Vagina (tissue), 2 donors: Measurements from ENCODE around the gene GID8. TPM values are rescaled to one million over a fixed set of nuclear protein-coding genes. Genes with fewer than 3 reads are reported as not detected.

Source experiments
- DNase-seq, 2 donors: peaks; one replicate each; pipeline ENCODE4 v3.0.0-alpha.2; 2017; ENCODE audit errors: extremely low spot score in 2 of 2
- H3K27ac ChIP-seq: fragments of 200-600 bp; sonication (generic); one replicate; pipeline ENCODE4 v1.5.1; 2019
- H3K27me3 ChIP-seq: fragments of 200-600 bp; sonication (generic); one replicate; pipeline ENCODE4 v1.5.1; 2019
- H3K36me3 ChIP-seq, 2 donors: fragments of 200-600 bp; sonication (generic); one replicate each; pipeline ENCODE4 v1.5.1; 2017 to 2019
- H3K4me1 ChIP-seq: fragments of 200-600 bp; sonication (generic); one replicate; pipeline ENCODE4 v1.5.1; 2019
- H3K4me3 ChIP-seq, 2 donors: fragments of 200-600 bp; sonication (generic); 1 replicate in 1 of 2; 2 replicates in 1 of 2; pipeline ENCODE4 v1.5.1; 2016 to 2019
- H3K9me3 ChIP-seq: fragments of 200-600 bp; sonication (generic); one replicate; pipeline ENCODE4 v1.5.1; 2019
- POLR2A ChIP-seq, 2 donors: fragments of 450-650 bp; IDR thresholded peaks; one replicate each; pipeline ENCODE4 v1.6.1; 2017; ENCODE audit warnings: antibody characterized with exemption in 2 of 2, mild to moderate bottlenecking in 2 of 2, moderate library complexity in 2 of 2
- POLR2AphosphoS5 ChIP-seq, 2 donors: sonication (generic); formaldehyde crosslinking; IDR thresholded peaks; one replicate each; pipeline ENCODE4 v1.9.0; 2017; ENCODE audit warnings: antibody characterized with exemption in 2 of 2, mild to moderate bottlenecking in 2 of 2, low read depth in 1 of 2; ENCODE audit not compliant: insufficient read depth in 1 of 2
- intact Hi-C: fragments of 100-400 bp; cut with DNase I; formaldehyde crosslinking; loops from one replicate; pipeline ENCODE4 v1.15.1; 2023
- total RNA-seq: library from RNA; depleted of rRNA; stranded (reverse); fragments of >200 nt; gene quantifications from one replicate; pipeline ENCODE4 v1.2.3, GENCODE V29; 2016
- TF ChIP-seq, protein P1 (sequence below), 3 experiments: fragments of 450-650 bp in 2 of 3; fragments of 200-600 bp in 1 of 3; sonication (generic) in 1 of 3; IDR thresholded peaks; one replicate each; pipeline ENCODE4 v1.5.1; 2017 to 2019; ENCODE audit warnings: antibody characterized with exemption in 3 of 3, mild to moderate bottlenecking in 2 of 3, moderate library complexity in 2 of 3

Gene GID8
- total RNA-seq, 1 donor from 2014 or later, result 30.2 TPM

DNA sequence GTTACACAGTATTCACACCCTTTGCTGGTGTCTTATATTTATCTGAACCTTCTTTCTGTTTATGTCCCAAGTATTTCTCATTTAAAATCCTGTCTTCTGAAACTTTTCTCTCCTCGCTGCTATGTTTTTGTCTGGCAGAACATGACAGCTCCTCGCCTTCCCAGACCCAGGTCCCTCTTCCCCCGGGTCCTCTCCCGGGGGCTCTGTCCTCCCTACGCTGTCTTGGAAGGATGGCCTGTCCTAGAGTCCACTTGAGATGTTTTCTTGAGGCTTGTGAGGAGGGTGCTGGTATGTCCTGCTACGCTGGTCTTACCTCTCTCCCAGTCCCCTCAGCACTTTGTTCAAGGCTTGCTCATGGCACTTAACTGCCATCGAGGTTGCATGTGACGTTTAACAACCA, 6.2 kb downstream of the GID8 start:
- Histone ChIP-seq H3K4me1 (peaks cover 37% of the 10 kb centered on the region), H3K36me3 (peaks cover 5 to 68% of the 10 kb centered on the region in 2 donors), H3K4me3 (no peak overlapping the region), H3K9me3 (no peaks in the 10 kb centered on the region), H3K27me3 (no peaks in the 10 kb centered on the region), H3K27ac (no peak overlapping the region)
- TF ChIP-seq POLR2AphosphoS5 (IDR thresholded peaks at IDR 0.05; ENCODE audit: insufficient read depth in 1 of 2, low read depth in 1 of 2) (no peak), POLR2A (IDR thresholded peaks at IDR 0.05) (no peak)
- TF ChIP-seq, protein P1, sequence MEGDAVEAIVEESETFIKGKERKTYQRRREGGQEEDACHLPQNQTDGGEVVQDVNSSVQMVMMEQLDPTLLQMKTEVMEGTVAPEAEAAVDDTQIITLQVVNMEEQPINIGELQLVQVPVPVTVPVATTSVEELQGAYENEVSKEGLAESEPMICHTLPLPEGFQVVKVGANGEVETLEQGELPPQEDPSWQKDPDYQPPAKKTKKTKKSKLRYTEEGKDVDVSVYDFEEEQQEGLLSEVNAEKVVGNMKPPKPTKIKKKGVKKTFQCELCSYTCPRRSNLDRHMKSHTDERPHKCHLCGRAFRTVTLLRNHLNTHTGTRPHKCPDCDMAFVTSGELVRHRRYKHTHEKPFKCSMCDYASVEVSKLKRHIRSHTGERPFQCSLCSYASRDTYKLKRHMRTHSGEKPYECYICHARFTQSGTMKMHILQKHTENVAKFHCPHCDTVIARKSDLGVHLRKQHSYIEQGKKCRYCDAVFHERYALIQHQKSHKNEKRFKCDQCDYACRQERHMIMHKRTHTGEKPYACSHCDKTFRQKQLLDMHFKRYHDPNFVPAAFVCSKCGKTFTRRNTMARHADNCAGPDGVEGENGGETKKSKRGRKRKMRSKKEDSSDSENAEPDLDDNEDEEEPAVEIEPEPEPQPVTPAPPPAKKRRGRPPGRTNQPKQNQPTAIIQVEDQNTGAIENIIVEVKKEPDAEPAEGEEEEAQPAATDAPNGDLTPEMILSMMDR (IDR thresholded peaks at IDR 0.05), result no peak
- intact Hi-C loops, result no loop called here
- no peak for DNase-seq

DNA sequence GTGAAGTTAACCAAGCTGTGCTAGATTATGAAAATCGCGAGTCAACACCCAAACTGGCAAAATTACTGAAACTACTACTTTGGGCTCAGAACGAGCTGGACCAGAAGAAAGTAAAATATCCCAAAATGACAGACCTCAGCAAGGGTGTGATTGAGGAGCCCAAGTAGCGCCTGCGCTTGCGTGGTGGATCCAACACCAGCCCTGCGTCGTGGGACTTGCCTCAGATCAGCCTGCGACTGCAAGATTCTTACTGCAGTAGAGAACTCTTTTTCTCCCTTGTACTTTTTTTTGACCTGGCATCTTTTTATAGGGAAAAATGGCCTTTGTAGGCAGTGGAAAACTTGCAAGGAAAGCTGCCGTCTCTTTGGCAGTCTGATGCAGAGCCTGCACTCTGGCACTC, 6.8 kb downstream of the GID8 start:
- no peaks in the 10 kb centered on the region for H3K9me3 ChIP-seq
- DNase-seq, result no peak
- intact Hi-C loops, result no loop called here
- H3K36me3 ChIP-seq, result peaks cover 5 to 70% of the 10 kb centered on the region in 2 donors
- TF ChIP-seq POLR2AphosphoS5 (IDR thresholded peaks at IDR 0.05; ENCODE audit: insufficient read depth in 1 of 2, low read depth in 1 of 2), result no peak
- no peak for TF ChIP-seq POLR2A (IDR thresholded peaks at IDR 0.05)
- TF ChIP-seq, protein P1 (IDR thresholded peaks at IDR 0.05), result no peak
- no peak overlapping the region for H3K27ac ChIP-seq
- no peak overlapping the region for H3K4me3 ChIP-seq
- peaks cover 32% of the 10 kb centered on the region for H3K4me1 ChIP-seq
- no peaks in the 10 kb centered on the region for H3K27me3 ChIP-seq

DNA sequence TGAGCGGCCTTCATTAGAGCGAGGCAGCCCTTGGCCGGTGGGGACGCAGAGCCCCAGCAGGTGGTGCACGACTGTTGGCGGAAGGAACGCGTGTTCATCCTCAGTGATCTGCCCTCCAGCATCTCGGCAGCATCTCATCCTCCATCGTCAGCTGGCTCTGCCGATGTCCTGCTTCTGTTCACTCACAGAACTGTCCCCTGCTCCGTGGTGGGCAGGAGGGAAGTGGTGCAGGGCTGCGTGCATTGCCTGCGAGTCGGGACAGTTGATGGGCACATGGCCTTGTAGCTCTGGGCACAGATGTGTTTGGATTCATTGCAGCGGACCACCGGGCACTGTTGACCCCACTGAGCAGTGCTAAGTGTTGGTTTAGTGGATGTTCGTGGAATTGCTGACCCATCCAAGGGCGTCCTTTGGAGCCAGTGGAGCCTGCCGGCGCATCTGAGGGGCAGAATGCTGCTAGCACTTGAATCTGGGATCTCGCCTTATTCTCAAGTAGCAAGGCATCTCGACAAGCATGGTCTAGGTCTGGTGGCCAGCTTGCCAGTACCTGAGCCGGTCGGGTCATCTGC, 7.9 kb downstream of the GID8 start:
- H3K4me3 ChIP-seq, result no peak overlapping the region
- TF ChIP-seq, protein P1 (IDR thresholded peaks at IDR 0.05), result no peak
- TF ChIP-seq POLR2A (IDR thresholded peaks at IDR 0.05) (no peak), POLR2AphosphoS5 (IDR thresholded peaks at IDR 0.05; ENCODE audit: insufficient read depth in 1 of 2, low read depth in 1 of 2) (no peak)
- no peaks in the 10 kb centered on the region for H3K27me3 ChIP-seq
- intact Hi-C loops, result no loop called here
- H3K27ac ChIP-seq, result no peak overlapping the region
- no peak for DNase-seq
- H3K36me3 ChIP-seq, result peaks cover 5 to 79% of the 10 kb centered on the region in 2 donors
- no peaks in the 10 kb centered on the region for H3K9me3 ChIP-seq
- H3K4me1 ChIP-seq, result peaks cover 20% of the 10 kb centered on the region

DNA sequence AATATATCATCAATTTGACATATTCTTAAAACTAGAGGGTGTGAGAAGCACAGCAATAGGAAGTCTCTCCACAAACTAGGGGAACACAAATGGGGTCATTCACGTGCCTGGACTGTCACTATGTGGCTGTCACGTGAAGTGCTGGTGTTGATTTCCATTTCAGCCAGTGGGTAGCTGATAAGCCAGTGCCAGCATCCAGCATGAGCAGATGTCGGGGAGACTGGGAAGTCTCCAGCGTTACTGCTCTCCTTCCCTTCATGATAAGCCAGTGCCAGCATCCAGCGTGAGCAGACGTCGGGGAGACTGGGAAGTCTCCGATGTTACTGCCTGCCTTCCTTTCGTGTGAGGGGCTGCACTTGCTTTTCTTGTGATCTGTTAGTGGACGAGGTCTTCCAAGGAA, 9.0 kb downstream of the GID8 start:
- H3K27me3 ChIP-seq, result no peaks in the 10 kb centered on the region
- H3K36me3 ChIP-seq, result peaks cover 5 to 79% of the 10 kb centered on the region in 2 donors
- peaks cover 14% of the 10 kb centered on the region for H3K4me1 ChIP-seq
- no peak overlapping the region for H3K4me3 ChIP-seq
- TF ChIP-seq, protein P1 (IDR thresholded peaks at IDR 0.05), result no peak
- no peak for TF ChIP-seq POLR2AphosphoS5 (IDR thresholded peaks at IDR 0.05; ENCODE audit: insufficient read depth in 1 of 2, low read depth in 1 of 2)
- no peaks in the 10 kb centered on the region for H3K9me3 ChIP-seq
- intact Hi-C loops, result no loop called here
- DNase-seq, result no peak
- no peak overlapping the region for H3K27ac ChIP-seq

DNA sequence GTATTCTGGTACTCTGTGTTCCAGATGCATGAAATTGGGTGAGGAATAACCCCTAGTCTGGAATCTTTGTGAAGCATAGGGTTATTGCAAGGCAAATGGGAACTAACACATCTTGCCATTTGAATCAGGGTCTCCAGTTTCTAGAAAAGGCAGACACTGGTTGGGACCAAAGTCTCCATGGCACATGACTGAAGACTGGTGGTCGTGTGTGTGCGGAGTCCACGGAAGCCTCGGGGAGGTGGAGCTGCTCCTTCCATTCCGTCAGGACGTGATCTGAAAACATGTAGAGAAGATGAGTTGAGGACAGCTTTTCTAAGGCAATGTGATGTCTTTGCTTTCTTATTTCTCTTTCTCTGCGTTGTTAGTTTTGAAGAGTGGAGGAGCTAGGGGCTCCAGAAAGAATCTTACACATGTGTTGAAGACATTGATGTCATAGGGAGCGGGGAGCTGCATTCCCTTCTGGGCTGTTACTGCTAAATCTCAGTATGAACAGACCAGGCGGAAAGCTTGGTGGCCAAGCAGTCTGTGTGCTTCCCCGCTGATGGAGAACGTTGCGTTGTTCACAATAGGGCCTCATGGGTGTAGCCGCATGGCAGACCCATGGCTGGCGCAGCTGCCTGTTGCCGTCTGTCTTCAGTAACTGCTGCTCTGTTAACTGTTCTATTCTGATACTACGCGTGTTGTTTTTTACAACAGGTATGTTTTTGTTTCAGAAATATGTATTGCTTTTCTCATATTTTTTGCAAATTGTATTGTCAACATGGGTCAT, 9.8 kb downstream of the GID8 start:
- Histone ChIP-seq H3K27ac (no peak overlapping the region), H3K36me3 (peaks cover 5 to 71% of the 10 kb centered on the region in 2 donors), H3K4me1 (peaks cover 15% of the 10 kb centered on the region), H3K27me3 (no peaks in the 10 kb centered on the region), H3K9me3 (no peaks in the 10 kb centered on the region), H3K4me3 (no peak overlapping the region)
- no peak for TF ChIP-seq POLR2A (IDR thresholded peaks at IDR 0.05)
- TF ChIP-seq POLR2AphosphoS5 (IDR thresholded peaks at IDR 0.05; ENCODE audit: insufficient read depth in 1 of 2, low read depth in 1 of 2), result no peak
- TF ChIP-seq, protein P1 (IDR thresholded peaks at IDR 0.05), result no peak
- intact Hi-C loops, result no loop called here
- DNase-seq, result no peak
